ENCODE data around the gene MYO9B. TPM values are rescaled to one million over a fixed set of nuclear protein-coding genes. Genes with fewer than 3 reads are reported as not detected.

The MYO9B gene
- total RNA-seq, 1 donor from 2014 or later, result 123 TPM

GRCh38 chr19:17225053-17225452 is 149.5 kb downstream of the MYO9B start:
- H3K4me3 Mint-ChIP-seq (ENCODE audit: unreplicated experiment), result no peak overlapping the region

GRCh38 chr19:17226002-17226933 is 150.7 kb downstream of the MYO9B start, which contains the start of gene OCEL1:
TSS of gene OCEL1 (plus strand) at chr19:17226226. CDS start at chr19:17226248, 22 bp downstream.
- peak within 1 kb of the TSS; percentile 88 for H3K4me3 Mint-ChIP-seq (ENCODE audit: unreplicated experiment)
- no peaks in the 10 kb centered on the region for H3K27me3 ChIP-seq (ENCODE audit: insufficient read depth, low read length)
- peaks cover 10% of the 10 kb centered on the region for H3K36me3 Mint-ChIP-seq (ENCODE audit: low read depth, unreplicated experiment)
- peaks cover 13% of the 10 kb centered on the region for H4K20me1 ChIP-seq (ENCODE audit: insufficient read depth, low read length)
- peaks cover 4% of the 10 kb centered on the region for H3K4me1 ChIP-seq (ENCODE audit: insufficient read depth, low read length)
- TF ChIP-seq EZH2 (IDR thresholded peaks at IDR 0.05; ENCODE audit: insufficient read depth, low read length) (no peak), CTCF (IDR thresholded peaks at IDR 0.05; ENCODE audit: insufficient read depth, low read depth, low read length) (no peak)
- H3K4me2 ChIP-seq (ENCODE audit: low read length), result peak within 1 kb of the TSS; percentile 90
- peak within 1 kb of the TSS; percentile 79 for H2AFZ ChIP-seq (ENCODE audit: low read depth, low read length)
- FAIRE-seq (peak; percentile 17), DNase-seq (ENCODE audit: low read depth) (peak; percentile 94)
- H3K36me3 ChIP-seq (ENCODE audit: insufficient read depth, low read length), result peaks cover 3% of the 10 kb centered on the region
- H3K27ac ChIP-seq (ENCODE audit: low read depth, low read length), result peak within 1 kb of the TSS; percentile 50
- no peaks in the 10 kb centered on the region for H3K9me3 Mint-ChIP-seq (ENCODE audit: unreplicated experiment)
- no peaks in the 10 kb centered on the region for H3K9me3 ChIP-seq (ENCODE audit: insufficient read depth, low read depth, low read length)
- no peaks in the 10 kb centered on the region for H3K79me2 ChIP-seq (ENCODE audit: insufficient read depth, low read length)
- peak within 1 kb of the TSS; percentile 81 for H3K9ac ChIP-seq (ENCODE audit: low read length)
- peak within 1 kb of the TSS; percentile 72 for H3K4me3 ChIP-seq (ENCODE audit: insufficient read depth, low read depth, low read length)
- no peaks in the 10 kb centered on the region for H3K27me3 Mint-ChIP-seq (ENCODE audit: low read depth, unreplicated experiment)
- H3K4me1 Mint-ChIP-seq (ENCODE audit: low read depth, unreplicated experiment), result no peaks in the 10 kb centered on the region
- H3K27ac Mint-ChIP-seq (ENCODE audit: unreplicated experiment), result peak within 1 kb of the TSS; percentile 89

More at GRCh38 chr19:17225053-17225452, 149.5 kb downstream of the MYO9B start:
- H3K36me3 ChIP-seq (ENCODE audit: insufficient read depth, low read length), result no peaks in the 10 kb centered on the region
- Mint-ChIP-seq H3K36me3 (ENCODE audit: low read depth, unreplicated experiment) (peaks cover 8% of the 10 kb centered on the region), H3K9me3 (ENCODE audit: unreplicated experiment) (no peaks in the 10 kb centered on the region), H3K27ac (ENCODE audit: unreplicated experiment) (no peak overlapping the region), H3K4me1 (ENCODE audit: low read depth, unreplicated experiment) (peaks cover 4% of the 10 kb centered on the region), H3K27me3 (ENCODE audit: low read depth, unreplicated experiment) (no peaks in the 10 kb centered on the region)
- TF ChIP-seq EZH2 (IDR thresholded peaks at IDR 0.05; ENCODE audit: insufficient read depth, low read length) (no peak), CTCF (IDR thresholded peaks at IDR 0.05; ENCODE audit: insufficient read depth, low read depth, low read length) (no peak)
- no peaks in the 10 kb centered on the region for H3K9me3 ChIP-seq (ENCODE audit: insufficient read depth, low read depth, low read length)
- H3K4me2 ChIP-seq (ENCODE audit: low read length), result no peak overlapping the region
- peaks cover 6% of the 10 kb centered on the region for H4K20me1 ChIP-seq (ENCODE audit: insufficient read depth, low read length)
- H3K79me2 ChIP-seq (ENCODE audit: insufficient read depth, low read length), result no peaks in the 10 kb centered on the region
- H3K4me3 ChIP-seq (ENCODE audit: insufficient read depth, low read depth, low read length), result no peak overlapping the region
- no peak for FAIRE-seq
- no peak for DNase-seq (ENCODE audit: low read depth)
- H3K27me3 ChIP-seq (ENCODE audit: insufficient read depth, low read length), result no peaks in the 10 kb centered on the region
- no peak overlapping the region for H3K9ac ChIP-seq (ENCODE audit: low read length)
- no peak overlapping the region for H2AFZ ChIP-seq (ENCODE audit: low read depth, low read length)
- H3K4me1 ChIP-seq (ENCODE audit: insufficient read depth, low read length), result peaks cover 9% of the 10 kb centered on the region
- H3K27ac ChIP-seq (ENCODE audit: low read depth, low read length), result no peak overlapping the region
